ENCODE measurements around the gene SLC9A3.

DNA sequence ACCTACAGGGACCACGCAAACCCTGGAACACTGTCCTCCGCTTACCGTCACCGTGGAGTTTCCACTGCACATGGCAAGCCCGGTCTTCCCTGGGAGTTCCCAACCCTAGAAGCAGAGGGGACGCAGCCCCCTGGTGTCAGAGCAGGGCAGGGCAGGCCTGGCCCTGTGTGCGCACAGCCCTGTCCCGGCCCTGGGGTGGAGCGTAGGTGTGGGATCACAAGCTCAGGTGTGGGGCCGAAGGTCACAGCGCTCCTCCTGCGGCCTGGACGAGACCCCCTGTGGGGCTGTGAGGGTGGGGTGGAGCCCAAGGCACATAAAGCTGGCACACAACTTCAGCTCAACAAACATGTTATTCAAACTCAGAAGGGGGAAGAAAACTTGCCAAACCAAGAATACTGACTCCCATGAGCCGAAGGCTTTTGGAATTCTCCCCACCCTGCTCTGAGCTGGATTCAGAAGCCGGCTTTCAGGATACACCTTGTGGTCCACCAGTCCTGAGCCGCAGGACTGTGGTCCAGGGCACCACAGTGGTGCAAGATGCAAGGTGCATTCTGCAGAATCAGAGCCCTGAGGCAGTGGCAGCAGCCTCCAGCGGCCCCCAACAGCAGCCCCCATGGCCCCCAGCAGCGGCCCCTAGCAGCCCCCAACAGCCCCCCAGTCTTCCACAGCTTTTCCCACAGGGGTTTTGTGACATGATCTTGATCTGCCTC is 93.1 kb downstream of the SLC9A3 start:
- TF ChIP-seq EZH2phosphoT487 (IDR thresholded peaks at IDR 0.05; ENCODE audit: insufficient read depth, low read depth), result no peak
- no peak for TF ChIP-seq EZH2 (IDR thresholded peaks at IDR 0.05; ENCODE audit: insufficient read depth, poor library complexity, severe bottlenecking)

Data from GM23248 (cell line).